HepG2 (cell line): ENCODE data around the gene IGFLR1. TPM values are rescaled to one million over a fixed set of nuclear protein-coding genes. Genes with fewer than 3 reads are reported as not detected.

ENCODE experiments used
- BCL3 ChIP-seq: sonication (generic); formaldehyde crosslinking; IDR thresholded peaks from 2 replicates; pipeline ENCODE4 v1.5.1; 2020; ENCODE audit warnings: mild to moderate bottlenecking, missing genetic modification reagents, moderate library complexity
- CHD4 ChIP-seq: fragments of 200-600 bp; sonication (generic); IDR thresholded peaks from 2 replicates; pipeline ENCODE4 v1.7.0; 2017; ENCODE audit warnings: mild to moderate bottlenecking, low read length, borderline replicate concordance
- DR1 ChIP-seq: sonication (generic); formaldehyde crosslinking; IDR thresholded peaks from 2 replicates; pipeline ENCODE4 v1.8.0; 2021; ENCODE audit warnings: mild to moderate bottlenecking, missing genetic modification reagents, inconsistent platforms
- ETV6 ChIP-seq: sonication (generic); formaldehyde crosslinking; conservative IDR thresholded peaks from 2 replicates; pipeline ENCODE4 v1.4.0; 2020; ENCODE audit warnings: missing genetic modification reagents
- FUBP1 ChIP-seq: sonication (generic); formaldehyde crosslinking; IDR thresholded peaks from 2 replicates; pipeline ENCODE4 v1.5.1; 2020; ENCODE audit warnings: missing genetic modification reagents, mild to moderate bottlenecking, borderline replicate concordance
- GZF1 ChIP-seq: sonication (generic); formaldehyde crosslinking; IDR thresholded peaks from 2 replicates; pipeline ENCODE4 v1.5.1; 2020; ENCODE audit warnings: mild to moderate bottlenecking, missing genetic modification reagents
- HDAC1 ChIP-seq: sonication (generic); formaldehyde crosslinking; IDR thresholded peaks from 2 replicates; pipeline ENCODE4 v1.5.1; 2020; ENCODE audit warnings: mild to moderate bottlenecking, missing genetic modification reagents
- HNRNPLL ChIP-seq: fragments of 200-400 bp; formaldehyde crosslinking; IDR thresholded peaks from 2 replicates; pipeline ENCODE4 v1.6.1; 2017; ENCODE audit warnings: mild to moderate bottlenecking, low read depth, low read length; ENCODE audit not compliant: poor library complexity, severe bottlenecking
- MEF2D ChIP-seq: sonication (generic); formaldehyde crosslinking; IDR thresholded peaks from 2 replicates; pipeline ENCODE4 v1.5.1; 2020; ENCODE audit warnings: mild to moderate bottlenecking, missing genetic modification reagents
- NFYB ChIP-seq: sonication (generic); formaldehyde crosslinking; IDR thresholded peaks from 2 replicates; pipeline ENCODE4 v1.4.0; 2020; ENCODE audit warnings: missing genetic modification reagents
- POLR2AphosphoS2 ChIP-seq: IDR thresholded peaks from 2 replicates; pipeline ENCODE4 v1.6.1; 2011; ENCODE audit warnings: low read depth, low read length, improper control_type of control experiment
- PREB ChIP-seq: sonication (generic); formaldehyde crosslinking; IDR thresholded peaks from 2 replicates; pipeline ENCODE4 v1.4.0; 2020; ENCODE audit warnings: missing genetic modification reagents
- SAP130 ChIP-seq: IDR thresholded peaks from 2 replicates; pipeline ENCODE4 v1.6.1; 2016; ENCODE audit warnings: low read depth
- TGIF2 ChIP-seq: IDR thresholded peaks from 2 replicates; pipeline ENCODE4 v1.6.1; 2016; ENCODE audit warnings: control low read depth, missing compliant biosample characterization
- TMF1 ChIP-seq: sonication (generic); formaldehyde crosslinking; IDR thresholded peaks from 2 replicates; pipeline ENCODE4 v1.8.1; 2022; ENCODE audit warnings: low read depth, missing genetic modification reagents
- UBTF ChIP-seq: sonication (generic); formaldehyde crosslinking; IDR thresholded peaks from 2 replicates; pipeline ENCODE4 v1.4.0; 2020; ENCODE audit warnings: mild to moderate bottlenecking, missing genetic modification reagents
- ZNF12 ChIP-seq: sonication (generic); formaldehyde crosslinking; IDR thresholded peaks from 2 replicates; pipeline ENCODE4 v1.5.0; 2020; ENCODE audit warnings: missing genetic modification reagents
- ZNF232 ChIP-seq: sonication (generic); formaldehyde crosslinking; IDR thresholded peaks from 2 replicates; pipeline ENCODE4 v1.4.0; 2020; ENCODE audit warnings: missing genetic modification reagents, borderline replicate concordance
- ZNF274 ChIP-seq: sonication (generic); formaldehyde crosslinking; IDR thresholded peaks from 2 replicates; pipeline ENCODE4 v1.5.1; 2020; ENCODE audit warnings: mild to moderate bottlenecking, missing genetic modification reagents
- ZNF317 ChIP-seq: sonication (generic); formaldehyde crosslinking; IDR thresholded peaks from 2 replicates; pipeline ENCODE4 v1.5.0; 2020; ENCODE audit warnings: mild to moderate bottlenecking, missing genetic modification reagents
- ZNF34 ChIP-seq: sonication (generic); formaldehyde crosslinking; IDR thresholded peaks from 2 replicates; pipeline ENCODE4 v1.4.0; 2020; ENCODE audit warnings: mild to moderate bottlenecking, missing genetic modification reagents, borderline replicate concordance
- ZNF547 ChIP-seq: sonication (generic); formaldehyde crosslinking; IDR thresholded peaks from 2 replicates; pipeline ENCODE4 v1.5.1; 2020; ENCODE audit warnings: mild to moderate bottlenecking, missing genetic modification reagents
- ZNF563 ChIP-seq: sonication (generic); formaldehyde crosslinking; IDR thresholded peaks from 2 replicates; pipeline ENCODE4 v1.8.0; 2022; ENCODE audit warnings: mild to moderate bottlenecking, moderate library complexity, missing genetic modification reagents
- ZNF598 ChIP-seq: sonication (generic); formaldehyde crosslinking; IDR thresholded peaks from 2 replicates; pipeline ENCODE4 v1.5.1; 2020; ENCODE audit warnings: mild to moderate bottlenecking, missing genetic modification reagents, borderline replicate concordance
- polyA plus RNA-seq, 8 experiments: library from polyadenylated mRNA; depleted of rRNA in 3 of 8; stranded (reverse) in 7 of 8; unstranded in 1 of 8; fragments of >200 nt; fragmentation: Illumina TruSeq in 4 of 8; extraction: Trizol in 4 of 8; gene quantifications; 2 replicates each; pipeline versions ENCODE4 v1.2.1 to v1.2.3, GENCODE V29; 2011 to 2016; ENCODE audit warnings: low read depth in 4 of 8, missing spikeins in 1 of 8, mixed read lengths in 1 of 8; ENCODE audit not compliant: insufficient read depth in 1 of 8
- total RNA-seq, 5 experiments: library from RNA; depleted of rRNA; stranded (reverse); fragments of >200 nt; fragmentation: Illumina TruSeq; extraction: Trizol; gene quantifications; 2 replicates each; pipeline ENCODE4 v1.2.3, GENCODE V29; 2016; ENCODE audit warnings: low read depth in 1 of 5

IGFLR1 gene
- total and polyA plus RNA-seq, 2 of the 13 experiments (the other 11 are each of a cell fraction or from before 2014, with no cell fraction given) = 5.4 to 8.9 TPM

- TF ChIP-seq FUBP1 (CRISPR knock-in tag) = no peak
- TF ChIP-seq ZNF317 (CRISPR knock-in tag) = no peak
- TF ChIP-seq SAP130 (CRISPR knock-in tag) = 0 out of 2 replicates have a peak, but pooled peaks have one; percentile 11
- TF ChIP-seq ZNF547 (CRISPR knock-in tag) = peak; percentile 71; the same call in 1 of the 2 replicates
- no peak for TF ChIP-seq ZNF563 (CRISPR knock-in tag)
- TF ChIP-seq DR1 (CRISPR knock-in tag) = no peak
- no peak for TF ChIP-seq POLR2AphosphoS2
- peak; percentile 76 for TF ChIP-seq UBTF
- TF ChIP-seq ZNF598 (CRISPR knock-in tag) = peak; percentile 87; the same call in 1 of the 2 replicates
- peak; percentile 34; the same call in 1 of the 2 replicates for TF ChIP-seq TGIF2 (CRISPR knock-in tag)
- TF ChIP-seq HNRNPLL = no peak
- peak; percentile 20; the same call in 1 of the 2 replicates for TF ChIP-seq MEF2D (CRISPR knock-in tag)
- peak; percentile 61; the same call in 1 of the 2 replicates for TF ChIP-seq HDAC1
- no peak for TF ChIP-seq PREB (CRISPR knock-in tag)
- TF ChIP-seq ZNF274 = 0 out of 2 replicates have a peak, but pooled peaks have one; percentile 45
- no peak for TF ChIP-seq ZNF12 (CRISPR knock-in tag)
- no peak for TF ChIP-seq CHD4
- TF ChIP-seq BCL3 = peak; percentile 49; the same call in 1 of the 2 replicates
- no peak; the same call in 1 of the 2 replicates for TF ChIP-seq ETV6 (CRISPR knock-in tag)
- TF ChIP-seq NFYB (CRISPR knock-in tag) = no peak
- TF ChIP-seq TMF1 = 0 out of 2 replicates have a peak, but pooled peaks have one; percentile 4
- no peak for TF ChIP-seq ZNF34 (CRISPR knock-in tag)
- 0 out of 2 replicates have a peak, but pooled peaks have one; percentile 1 for TF ChIP-seq ZNF232 (CRISPR knock-in tag)
- TF ChIP-seq GZF1 = 0 out of 2 replicates have a peak, but pooled peaks have one; percentile 39
These were observed 23.8 kb downstream of the IGFLR1 start (continued) for GRCh38 chr19:35718345-35719041.
